GM12878 (cell line): ENCODE data around the gene ABL1.

Experiments
- TF ChIP-seq, protein P1 (sequence below), 3 experiments: IDR thresholded peaks in 2 of 3; conservative IDR thresholded peaks in 1 of 3; 2 replicates each; pipeline ENCODE4 v1.5.1; 2011; ENCODE audit warnings: low read depth in 3 of 3, low read length in 3 of 3, mild to moderate bottlenecking in 3 of 3, control low read depth in 2 of 3, moderate library complexity in 2 of 3, inconsistent platforms in 1 of 3, mixed read lengths in 1 of 3; ENCODE audit not compliant: control insufficient read depth in 2 of 3, insufficient read depth in 1 of 3; ENCODE audit errors: extremely low read depth in 1 of 3
- TF ChIP-seq, protein P2 (sequence below): IDR thresholded peaks from 2 replicates; pipeline ENCODE4 v1.6.1; 2012; ENCODE audit warnings: low read depth, low read length, improper control_type of control experiment

GRCh38 chr9:130856474-130856873, 21.4 kb downstream of the ABL1 start:
- TF ChIP-seq, protein P1, sequence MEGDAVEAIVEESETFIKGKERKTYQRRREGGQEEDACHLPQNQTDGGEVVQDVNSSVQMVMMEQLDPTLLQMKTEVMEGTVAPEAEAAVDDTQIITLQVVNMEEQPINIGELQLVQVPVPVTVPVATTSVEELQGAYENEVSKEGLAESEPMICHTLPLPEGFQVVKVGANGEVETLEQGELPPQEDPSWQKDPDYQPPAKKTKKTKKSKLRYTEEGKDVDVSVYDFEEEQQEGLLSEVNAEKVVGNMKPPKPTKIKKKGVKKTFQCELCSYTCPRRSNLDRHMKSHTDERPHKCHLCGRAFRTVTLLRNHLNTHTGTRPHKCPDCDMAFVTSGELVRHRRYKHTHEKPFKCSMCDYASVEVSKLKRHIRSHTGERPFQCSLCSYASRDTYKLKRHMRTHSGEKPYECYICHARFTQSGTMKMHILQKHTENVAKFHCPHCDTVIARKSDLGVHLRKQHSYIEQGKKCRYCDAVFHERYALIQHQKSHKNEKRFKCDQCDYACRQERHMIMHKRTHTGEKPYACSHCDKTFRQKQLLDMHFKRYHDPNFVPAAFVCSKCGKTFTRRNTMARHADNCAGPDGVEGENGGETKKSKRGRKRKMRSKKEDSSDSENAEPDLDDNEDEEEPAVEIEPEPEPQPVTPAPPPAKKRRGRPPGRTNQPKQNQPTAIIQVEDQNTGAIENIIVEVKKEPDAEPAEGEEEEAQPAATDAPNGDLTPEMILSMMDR (IDR thresholded peaks at IDR 0.05 in 2 of 3, conservative IDR thresholded peaks at IDR 0.05 in 1 of 3; ENCODE audit: control insufficient read depth in 2 of 3, extremely low read depth in 1 of 3, insufficient read depth in 1 of 3, low read depth in 3 of 3, low read length in 3 of 3): no peak
- TF ChIP-seq, protein P2, sequence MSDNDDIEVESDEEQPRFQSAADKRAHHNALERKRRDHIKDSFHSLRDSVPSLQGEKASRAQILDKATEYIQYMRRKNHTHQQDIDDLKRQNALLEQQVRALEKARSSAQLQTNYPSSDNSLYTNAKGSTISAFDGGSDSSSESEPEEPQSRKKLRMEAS: no peak
